Activated T-cell treated with anti-CD3 and anti-CD28 coated beads, Interleukin-2, amount 50 U/mL, for 4 hours (primary cell): ENCODE results near the gene AMPD2. TPM values are rescaled to one million over a fixed set of nuclear protein-coding genes. Genes with fewer than 3 reads are reported as not detected.

Experiments used
- ATAC-seq, 2 donors: fragments of 200-7000 bp; cut with Tn5 transposase; one replicate each; pipeline ENCODE4 v1.10.0; 2021
- DNase-seq: peaks from one replicate; pipeline ENCODE4 v3.0.0-alpha.2; 2020
- H3K27me3 Mint-ChIP-seq: one replicate; pipeline ENCODE4 v1.8.0; 2021; ENCODE audit warnings: low read depth, mixed read lengths
- H3K36me3 Mint-ChIP-seq: one replicate; pipeline ENCODE4 v1.8.0; 2022; ENCODE audit warnings: mixed read lengths; ENCODE audit not compliant: insufficient read depth
- H3K4me1 Mint-ChIP-seq: one replicate; pipeline ENCODE4 v1.8.0; 2021; ENCODE audit warnings: low read depth, mixed read lengths
- H3K4me3 Mint-ChIP-seq: one replicate; pipeline ENCODE4 v1.8.0; 2021; ENCODE audit warnings: mild to moderate bottlenecking, moderate library complexity, mixed read lengths
- H3K9me3 Mint-ChIP-seq: one replicate; pipeline ENCODE4 v1.8.0; 2021; ENCODE audit warnings: mixed read lengths
- total RNA-seq, 3 donors: library from RNA; stranded (reverse); gene quantifications; one replicate each; pipeline ENCODE4 v1.2.1, GENCODE V29; 2021

The AMPD2 gene
- total RNA-seq, 3 donors from 2014 or later: 150 to 165 (median 151) TPM

DNA sequence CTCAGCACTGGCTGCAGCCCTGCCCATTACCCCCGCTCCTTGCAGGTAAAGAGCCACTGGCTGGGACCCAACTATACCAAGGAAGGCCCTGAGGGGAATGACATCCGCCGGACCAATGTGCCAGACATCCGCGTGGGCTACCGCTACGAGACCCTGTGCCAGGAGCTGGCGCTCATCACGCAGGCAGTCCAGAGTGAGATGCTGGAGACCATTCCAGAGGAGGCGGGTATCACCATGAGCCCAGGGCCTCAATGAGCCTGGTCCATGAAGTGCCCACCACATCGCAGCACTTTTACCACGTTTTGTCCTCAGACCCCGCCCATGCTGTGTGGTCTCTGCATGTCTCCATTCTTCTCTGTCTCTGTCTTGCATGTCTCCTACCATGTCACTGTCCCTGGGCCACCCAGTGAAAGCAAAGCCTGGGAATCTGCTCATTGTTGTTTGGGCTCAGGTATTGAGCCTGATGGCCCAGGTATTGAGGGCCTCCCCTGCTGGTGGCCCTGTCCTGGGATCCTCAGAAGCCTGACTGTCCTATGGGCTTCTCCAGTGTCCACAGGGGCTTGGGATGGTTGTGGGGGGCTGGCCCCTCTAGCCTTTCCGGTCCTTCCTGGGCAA lies 11.4 kb downstream of the AMPD2 start:
- Mint-ChIP-seq H3K27me3 (no peaks in the 10 kb centered on the region), H3K4me3 (no peak overlapping the region), H3K4me1 (peaks cover 15% of the 10 kb centered on the region), H3K36me3 (peaks cover 25% of the 10 kb centered on the region), H3K9me3 (no peaks in the 10 kb centered on the region)
- ATAC-seq: no peak
- DNase-seq: no peak

DNA sequence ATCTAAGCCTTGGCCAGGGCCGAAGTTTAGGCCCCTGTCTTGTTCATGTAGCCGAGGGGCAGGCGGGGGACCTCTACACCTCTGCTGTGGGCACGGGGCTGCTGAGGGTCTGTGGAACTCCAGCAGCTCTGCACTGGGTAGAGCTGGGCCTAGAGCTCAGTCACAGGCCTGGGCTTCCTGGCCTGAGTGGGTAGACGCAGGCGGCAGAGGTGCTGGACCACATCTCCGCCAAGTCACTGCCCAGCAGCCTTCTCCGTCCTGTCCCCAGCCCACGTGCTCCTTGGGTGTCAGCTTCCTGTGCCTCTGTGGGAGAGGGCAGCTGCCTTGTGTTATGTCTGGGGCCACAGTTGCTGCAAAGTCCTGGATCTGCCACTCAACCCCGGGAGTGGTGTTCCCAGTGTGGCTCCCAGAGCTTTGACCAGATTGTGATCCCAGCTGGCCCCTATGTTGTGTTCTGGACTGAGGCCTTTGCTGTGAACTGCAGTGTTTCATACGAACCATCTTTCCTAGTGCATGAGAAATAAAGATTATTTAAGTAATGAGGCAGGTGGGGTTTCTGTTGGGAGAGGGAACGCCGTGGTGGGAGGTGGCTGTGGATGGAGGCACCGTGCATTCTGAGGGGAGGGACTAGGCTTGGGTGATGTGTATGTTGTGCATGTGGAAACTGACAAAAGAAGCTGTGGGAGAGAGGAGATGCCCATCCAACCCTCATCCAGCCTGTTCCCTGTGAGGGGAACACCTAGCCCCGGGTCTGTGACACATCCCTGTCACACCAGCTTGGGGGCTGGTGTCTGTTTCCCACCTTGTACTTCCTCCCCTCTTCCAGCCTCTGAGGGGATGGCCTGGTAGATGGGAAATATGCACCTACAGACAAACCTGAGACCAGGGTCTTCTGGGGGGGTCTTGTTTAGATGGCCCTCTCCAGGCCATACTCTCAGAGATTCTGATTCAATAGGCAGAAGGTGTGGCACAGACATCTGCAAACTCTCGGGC lies 12.2 kb downstream of the AMPD2 start:
- Mint-ChIP-seq H3K27me3 (no peaks in the 10 kb centered on the region), H3K36me3 (peaks cover 21% of the 10 kb centered on the region), H3K9me3 (no peaks in the 10 kb centered on the region), H3K4me1 (peaks cover 15% of the 10 kb centered on the region), H3K4me3 (no peak overlapping the region)
- no peak for DNase-seq
- no peak for ATAC-seq

DNA sequence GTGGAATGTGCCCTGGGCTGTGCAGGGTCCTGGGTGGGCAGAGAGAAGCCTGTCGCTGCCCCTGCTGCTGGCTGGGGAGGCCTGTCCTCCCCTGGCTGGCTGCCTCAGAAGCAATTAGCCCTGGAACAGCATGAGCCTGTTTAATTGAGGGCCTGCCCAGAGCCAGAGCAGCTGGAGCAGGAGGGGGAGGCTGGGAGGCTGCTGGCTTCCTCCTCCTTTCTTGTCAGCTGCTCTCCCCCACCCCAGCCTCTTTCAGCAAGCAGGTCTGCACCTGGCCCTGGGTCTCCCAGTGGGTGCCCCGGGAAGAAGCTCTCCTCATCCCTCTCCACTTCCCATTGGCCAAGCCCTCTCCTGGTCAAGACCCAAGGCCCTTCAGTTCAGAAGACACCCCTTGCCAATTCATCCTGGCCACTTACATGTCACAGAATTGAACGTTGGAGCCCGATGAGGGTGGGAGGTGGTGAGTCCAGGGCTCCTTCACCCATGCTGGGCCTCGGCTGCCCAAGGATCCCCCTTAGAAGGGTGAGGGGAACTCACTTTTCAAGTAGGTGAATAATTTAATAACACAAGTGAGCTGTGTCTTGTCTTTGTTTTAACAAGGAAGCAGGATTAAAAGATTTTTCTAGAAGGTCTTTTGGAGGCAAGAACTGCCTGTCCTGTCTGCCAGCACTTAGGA lies 13.2 kb downstream of the AMPD2 start:
- no peak for ATAC-seq
- Mint-ChIP-seq H3K27me3 (no peaks in the 10 kb centered on the region), H3K4me3 (no peak overlapping the region), H3K36me3 (peaks cover 16% of the 10 kb centered on the region), H3K4me1 (peaks cover 15% of the 10 kb centered on the region), H3K9me3 (no peaks in the 10 kb centered on the region)
- DNase-seq: no peak

DNA sequence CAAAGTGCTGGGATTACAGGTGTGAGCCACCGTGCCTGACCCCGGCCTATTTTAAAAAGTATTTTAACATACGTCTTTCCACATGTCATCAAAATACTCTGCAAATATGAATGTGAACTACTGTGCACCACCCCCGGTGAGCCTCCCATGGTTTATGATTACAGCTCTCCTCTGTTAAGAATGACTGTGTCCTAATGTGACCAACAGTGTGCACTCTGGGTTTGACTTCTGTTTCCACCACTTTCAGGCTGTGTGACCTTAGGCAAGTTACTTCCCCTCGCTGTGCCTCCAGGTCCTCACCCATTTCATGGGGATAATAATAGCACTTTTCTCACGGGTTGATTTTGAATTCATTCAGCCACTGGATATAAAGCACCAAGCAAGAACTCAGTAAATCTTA lies 14.7 kb downstream of the AMPD2 start:
- ATAC-seq (no peak), DNase-seq (no peak)
- peaks cover 14% of the 10 kb centered on the region for H3K36me3 Mint-ChIP-seq
- no peaks in the 10 kb centered on the region for H3K27me3 Mint-ChIP-seq
- peaks cover 15% of the 10 kb centered on the region for H3K4me1 Mint-ChIP-seq
- no peaks in the 10 kb centered on the region for H3K9me3 Mint-ChIP-seq
- H3K4me3 Mint-ChIP-seq: no peak overlapping the region

DNA sequence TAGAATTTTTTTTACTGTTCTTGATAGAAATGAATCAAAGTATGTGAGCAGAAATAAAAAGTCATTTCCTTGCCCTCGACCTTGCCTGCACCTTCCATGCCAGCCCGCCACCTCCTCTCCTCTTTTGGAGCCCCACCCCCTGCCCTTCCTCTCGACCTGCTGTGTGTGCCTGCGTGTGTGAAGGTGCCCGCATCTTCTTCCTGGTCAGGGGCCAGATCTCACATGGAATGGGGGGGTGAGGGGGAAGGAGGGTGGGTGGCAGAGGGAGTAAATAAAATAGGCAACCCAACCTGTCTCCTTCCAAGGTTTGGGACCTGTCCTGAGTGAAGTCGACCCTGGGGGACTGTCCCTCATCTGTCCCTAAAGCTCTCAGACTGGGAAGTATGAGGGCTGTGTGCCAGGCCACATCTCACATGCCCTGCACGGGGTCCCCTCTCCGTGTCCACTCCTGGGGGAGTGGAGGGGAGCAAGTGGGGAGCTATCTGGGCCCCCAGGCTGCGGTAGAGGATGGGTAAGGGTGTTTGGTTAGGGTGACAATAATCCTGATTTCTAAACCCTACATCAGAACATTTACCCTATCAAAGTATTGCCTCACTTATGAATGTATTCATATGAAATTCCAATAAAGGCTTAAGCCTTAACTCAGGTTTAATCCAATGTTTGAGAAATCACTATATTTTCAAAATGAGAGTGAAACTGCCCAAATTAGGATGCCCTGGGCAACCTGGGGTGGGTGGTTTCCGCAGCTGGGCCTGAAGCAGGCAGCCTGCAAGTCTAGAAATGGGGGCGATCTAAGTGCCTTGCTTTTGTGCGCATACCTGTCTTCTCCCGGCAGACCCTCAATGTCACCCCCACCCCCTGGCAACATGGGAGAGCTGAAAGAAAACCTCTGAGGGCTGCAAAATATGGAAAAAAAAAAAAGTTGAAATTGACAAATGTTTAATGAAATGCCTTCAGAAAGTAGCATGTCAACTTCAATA lies 15.4 kb downstream of the AMPD2 start:
- DNase-seq (no peak), ATAC-seq (peak in 1 of 2 donors; percentile 39)
- peaks cover 1% of the 10 kb centered on the region for H3K27me3 Mint-ChIP-seq
- H3K9me3 Mint-ChIP-seq: no peaks in the 10 kb centered on the region
- H3K4me3 Mint-ChIP-seq: no peak overlapping the region
- peaks cover 16% of the 10 kb centered on the region for H3K4me1 Mint-ChIP-seq
- H3K36me3 Mint-ChIP-seq: peaks cover 7% of the 10 kb centered on the region

DNA sequence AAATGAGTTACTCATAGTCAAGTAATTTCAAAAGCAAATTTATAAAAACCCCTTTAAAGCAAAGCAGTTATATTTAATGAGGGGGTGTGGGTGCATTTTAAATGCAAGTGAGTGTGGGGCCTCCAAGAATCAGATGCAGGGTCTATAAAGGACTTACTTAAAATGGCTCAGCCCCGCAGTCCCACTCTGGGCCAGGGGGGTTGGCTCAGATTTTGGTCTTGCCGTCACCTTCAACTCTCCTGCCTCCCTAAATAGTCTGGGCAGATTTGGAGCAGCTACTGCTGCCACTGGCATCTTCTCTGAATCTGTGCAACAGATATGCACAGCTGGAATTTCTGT lies 16.2 kb downstream of the AMPD2 start:
- H3K27me3 Mint-ChIP-seq: peaks cover 3% of the 10 kb centered on the region
- no peaks in the 10 kb centered on the region for H3K9me3 Mint-ChIP-seq
- H3K4me1 Mint-ChIP-seq: peaks cover 19% of the 10 kb centered on the region
- ATAC-seq (no peak), DNase-seq (no peak)
- peaks cover 6% of the 10 kb centered on the region for H3K36me3 Mint-ChIP-seq
- no peak overlapping the region for H3K4me3 Mint-ChIP-seq

DNA sequence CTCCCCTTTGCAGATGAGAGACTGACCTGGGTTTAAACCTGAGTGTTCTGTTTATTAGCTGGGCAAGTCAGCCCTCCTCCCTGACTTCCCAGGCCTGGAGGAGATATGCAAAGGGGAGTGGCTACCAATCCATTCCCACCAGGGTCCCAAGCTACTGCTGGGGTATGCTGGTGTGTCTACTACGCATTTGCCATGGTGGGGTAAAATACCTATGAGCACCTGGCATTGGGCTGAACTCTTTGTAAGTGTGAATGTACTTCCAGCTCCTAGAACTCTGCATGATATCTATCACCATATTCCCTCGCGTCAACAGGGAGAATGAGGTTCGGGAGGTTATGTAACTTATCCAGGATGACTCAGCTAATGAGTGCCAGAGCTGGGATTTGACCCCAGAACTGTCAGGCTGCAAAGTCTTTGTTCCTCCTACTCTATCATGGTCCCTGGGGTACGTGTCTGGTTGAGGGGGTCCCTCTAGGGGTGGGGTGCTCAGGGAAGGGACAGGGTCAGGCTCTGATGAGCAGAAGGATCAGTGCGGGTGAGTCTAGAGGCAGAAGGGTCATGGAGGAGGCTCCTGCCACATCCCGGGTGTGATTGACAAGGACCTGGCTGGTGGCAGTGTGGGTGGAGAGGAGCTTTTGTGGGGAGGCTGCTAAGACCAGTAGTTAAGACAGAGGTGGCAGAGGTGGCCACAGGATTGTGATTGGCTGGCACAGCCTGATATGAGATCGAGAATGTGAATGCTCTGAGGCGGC lies 16.7 kb downstream of the AMPD2 start:
- no peak for ATAC-seq
- no peaks in the 10 kb centered on the region for H3K9me3 Mint-ChIP-seq
- H3K4me1 Mint-ChIP-seq: peaks cover 19% of the 10 kb centered on the region
- peaks cover 2% of the 10 kb centered on the region for H3K36me3 Mint-ChIP-seq
- peaks cover 3% of the 10 kb centered on the region for H3K27me3 Mint-ChIP-seq
- DNase-seq: no peak
- no peak overlapping the region for H3K4me3 Mint-ChIP-seq

DNA sequence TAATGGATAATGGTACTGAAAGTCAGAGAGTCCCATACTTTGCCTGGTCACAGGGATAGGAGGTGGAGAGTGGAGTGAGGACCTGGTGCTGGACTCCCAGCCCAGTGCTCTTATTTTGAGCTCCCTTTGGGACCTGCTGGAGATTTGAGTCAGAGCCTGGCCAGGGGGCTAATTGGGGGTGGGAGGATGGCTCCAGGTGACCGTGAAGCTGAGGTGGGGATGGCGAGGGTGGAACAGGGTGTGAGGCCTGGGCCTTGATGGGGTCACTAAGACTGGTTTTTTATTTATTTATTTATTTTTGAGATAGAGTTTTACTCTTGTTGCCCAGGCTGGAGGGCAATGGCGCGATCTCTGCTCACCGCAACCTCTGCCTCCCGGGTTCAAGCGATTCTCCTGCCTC lies 17.8 kb downstream of the AMPD2 start:
- Mint-ChIP-seq H3K9me3 (no peaks in the 10 kb centered on the region), H3K4me1 (peaks cover 19% of the 10 kb centered on the region), H3K27me3 (peaks cover 3% of the 10 kb centered on the region), H3K4me3 (no peak overlapping the region), H3K36me3 (no peaks in the 10 kb centered on the region)
- ATAC-seq (no peak), DNase-seq (no peak)

DNA sequence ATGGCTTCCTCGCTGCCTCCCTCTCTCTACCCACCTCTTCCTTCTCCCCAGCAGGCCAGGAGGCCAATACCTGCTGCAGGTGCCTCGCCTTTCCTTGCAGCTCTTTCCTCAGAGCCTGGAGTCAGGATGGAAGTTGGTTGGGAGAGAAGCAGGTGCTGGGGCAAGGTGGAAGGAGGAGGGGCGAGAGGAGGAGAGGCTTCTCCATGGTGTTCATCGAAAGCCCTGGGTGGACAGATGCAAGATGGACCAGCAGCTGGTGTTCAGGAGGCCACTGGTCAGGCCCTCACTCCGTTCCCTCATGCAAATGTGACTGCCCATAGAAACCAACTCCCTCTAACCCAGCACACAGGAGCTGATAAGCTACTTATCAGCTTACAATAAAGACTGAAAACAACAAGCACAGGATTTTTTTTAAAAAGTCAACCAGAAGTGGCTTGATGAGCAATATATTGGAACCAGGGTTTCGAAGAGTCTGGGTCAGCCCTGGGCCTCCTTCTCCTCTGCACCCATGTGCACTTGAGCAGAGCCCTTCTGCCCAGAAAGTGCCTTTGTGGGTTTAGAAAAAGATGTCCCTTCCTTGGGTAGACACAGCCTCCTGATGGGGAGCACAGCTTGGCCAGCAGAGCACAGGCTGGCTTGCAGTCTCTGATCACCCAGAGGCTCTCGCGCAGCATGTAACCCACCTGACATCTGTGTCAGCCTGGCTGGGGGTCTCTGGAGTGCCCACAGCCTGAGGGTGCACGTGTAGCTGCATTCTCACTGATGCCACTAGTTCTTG lies 19.6 kb downstream of the AMPD2 start:
- no peak overlapping the region for H3K4me3 Mint-ChIP-seq
- H3K36me3 Mint-ChIP-seq: no peaks in the 10 kb centered on the region
- ATAC-seq (no peak), DNase-seq (no peak)
- H3K9me3 Mint-ChIP-seq: no peaks in the 10 kb centered on the region
- H3K27me3 Mint-ChIP-seq: peaks cover 3% of the 10 kb centered on the region
- H3K4me1 Mint-ChIP-seq: peaks cover 18% of the 10 kb centered on the region

DNA sequence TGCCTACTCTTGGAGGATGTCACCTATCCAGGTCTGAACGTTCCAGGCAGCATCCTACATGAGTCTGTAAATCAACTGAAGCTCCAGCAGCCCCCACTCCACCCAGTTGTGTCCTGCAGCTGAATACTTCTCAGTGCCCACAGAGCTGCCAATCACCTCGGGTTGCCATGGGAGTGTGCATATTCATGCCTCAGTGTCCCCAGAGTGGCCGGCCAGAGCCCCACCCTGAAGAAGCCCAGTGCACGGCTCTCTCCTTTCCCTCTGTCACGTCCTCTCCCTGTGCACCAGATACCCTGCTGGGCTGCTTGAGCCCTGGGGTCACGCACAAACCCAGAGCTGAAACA lies 20.2 kb downstream of the AMPD2 start:
- Mint-ChIP-seq H3K36me3 (no peaks in the 10 kb centered on the region), H3K4me1 (peaks cover 13% of the 10 kb centered on the region), H3K9me3 (no peaks in the 10 kb centered on the region), H3K27me3 (peaks cover 3% of the 10 kb centered on the region), H3K4me3 (no peak overlapping the region)
- DNase-seq: no peak
- ATAC-seq: no peak

DNA sequence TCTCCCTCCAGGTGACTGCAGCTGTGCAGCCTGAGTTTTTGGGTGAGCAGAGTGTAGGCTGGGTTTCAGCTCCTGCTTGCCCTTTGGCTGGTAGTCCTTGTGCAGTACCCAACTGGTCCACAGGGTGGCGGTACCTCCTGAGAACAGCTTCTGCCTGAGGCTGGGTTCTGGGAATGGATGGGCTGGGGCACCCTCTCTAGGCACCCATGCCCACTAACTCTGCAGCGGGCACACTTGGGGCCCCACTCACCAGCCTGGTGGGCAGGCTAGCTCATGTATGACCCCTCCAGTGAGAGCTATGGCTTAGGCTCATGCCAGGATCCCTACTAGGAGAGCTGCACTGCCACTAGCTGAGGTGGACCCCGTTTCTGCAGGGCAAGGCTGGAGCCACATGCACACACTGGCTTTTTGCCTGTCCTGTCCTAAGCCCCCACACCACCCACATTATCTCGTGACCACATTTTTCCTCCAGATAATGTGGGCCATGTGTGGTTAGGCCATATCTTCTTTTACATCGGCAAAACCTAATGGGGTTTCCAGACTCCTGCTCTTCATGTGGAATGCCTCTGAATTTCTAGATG lies 20.7 kb downstream of the AMPD2 start:
- peaks cover 7% of the 10 kb centered on the region for H3K4me1 Mint-ChIP-seq
- ATAC-seq (peak; percentile 68 to 71), DNase-seq (peak; percentile 92)
- H3K4me3 Mint-ChIP-seq: no peak overlapping the region
- no peaks in the 10 kb centered on the region for H3K36me3 Mint-ChIP-seq
- H3K27me3 Mint-ChIP-seq: peaks cover 3% of the 10 kb centered on the region
- no peaks in the 10 kb centered on the region for H3K9me3 Mint-ChIP-seq

DNA sequence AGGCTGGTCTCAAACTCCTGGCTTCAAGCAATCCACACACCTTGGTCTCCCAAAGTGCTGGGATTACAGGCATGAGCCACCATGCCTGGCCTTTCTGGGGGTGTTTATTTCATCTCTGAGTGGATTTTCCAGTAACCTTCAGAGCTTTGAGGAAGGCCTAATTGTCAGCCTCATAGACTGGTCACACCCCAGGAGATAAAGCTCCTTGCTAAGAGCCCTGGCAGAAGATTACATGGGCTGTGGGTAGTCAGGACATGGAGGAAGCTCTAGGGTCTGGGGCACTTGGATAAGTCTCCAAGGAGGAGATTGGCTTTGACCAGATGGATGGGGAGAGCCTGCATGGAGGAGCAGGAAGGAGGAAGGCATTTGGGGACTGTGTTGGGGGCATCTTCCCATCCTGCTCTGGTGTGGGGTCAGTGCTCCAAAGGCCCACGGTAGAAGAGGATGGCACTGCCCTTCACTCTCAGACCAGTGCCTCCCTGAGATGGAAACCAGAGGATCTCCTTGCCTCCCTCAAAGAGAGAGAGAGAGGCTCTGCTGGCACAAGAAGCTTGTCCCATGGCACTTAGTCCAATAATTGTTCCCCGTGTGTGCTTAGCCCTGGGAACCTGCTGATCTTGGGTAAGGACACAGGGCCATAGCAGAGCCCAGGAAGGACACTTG lies 21.6 kb downstream of the AMPD2 start:
- Mint-ChIP-seq H3K36me3 (no peaks in the 10 kb centered on the region), H3K27me3 (peaks cover 3% of the 10 kb centered on the region), H3K4me1 (peaks cover 5% of the 10 kb centered on the region), H3K4me3 (no peak overlapping the region), H3K9me3 (no peaks in the 10 kb centered on the region)
- ATAC-seq (no peak), DNase-seq (no peak)
